H9 (cell line): Measurements from ENCODE around the gene CHCHD6. TPM values are rescaled to one million over a fixed set of nuclear protein-coding genes. Genes with fewer than 3 reads are reported as not detected.
A peak's percentile ranks its signal among the peaks of the same experiment; 100 is the strongest.

Experiments
- DNase-seq: peaks from one replicate; pipeline ENCODE4 v3.0.0-alpha.2; 2017
- H2AFZ ChIP-seq: one replicate; pipeline ENCODE4 v1.6.1; 2013; ENCODE audit warnings: mild to moderate bottlenecking, low read length, control low read depth, moderate library complexity
- H2AK5ac ChIP-seq: 2 replicates; pipeline ENCODE4 v1.6.1; 2013; ENCODE audit warnings: low read length, control low read depth, mixed read lengths; ENCODE audit not compliant: insufficient read length
- H2BK120ac ChIP-seq: one replicate; pipeline ENCODE4 v1.6.1; 2013; ENCODE audit warnings: low read depth, mild to moderate bottlenecking, low read length, control low read depth, inconsistent platforms; ENCODE audit not compliant: poor library complexity, severe bottlenecking
- H2BK12ac ChIP-seq: 2 replicates; pipeline ENCODE4 v1.6.1; 2013; ENCODE audit warnings: low read length, control low read depth, mixed read lengths, low read depth; ENCODE audit not compliant: insufficient read length
- H2BK15ac ChIP-seq: 2 replicates; pipeline ENCODE4 v1.6.1; 2013; ENCODE audit warnings: low read depth, low read length, control low read depth
- H2BK20ac ChIP-seq: one replicate; pipeline ENCODE4 v1.6.1; 2013; ENCODE audit warnings: low read depth, mild to moderate bottlenecking, low read length, control low read depth, inconsistent platforms; ENCODE audit not compliant: poor library complexity, severe bottlenecking
- H2BK5ac ChIP-seq: 2 replicates; pipeline ENCODE4 v1.6.1; 2013; ENCODE audit warnings: low read length, control low read depth, mixed read lengths; ENCODE audit not compliant: insufficient read length
- H3K14ac ChIP-seq: 2 replicates; pipeline ENCODE4 v1.6.1; 2013; ENCODE audit warnings: low read length, control low read depth; ENCODE audit not compliant: insufficient read depth
- H3K18ac ChIP-seq: 2 replicates; pipeline ENCODE4 v1.6.1; 2013; ENCODE audit warnings: low read depth, mild to moderate bottlenecking, mixed read lengths, low read length, control low read depth; ENCODE audit not compliant: insufficient read length
- H3K23ac ChIP-seq: 2 replicates; pipeline ENCODE4 v1.6.1; 2013; ENCODE audit warnings: low read length, control low read depth, mixed read lengths, low read depth; ENCODE audit not compliant: insufficient read length
- H3K23me2 ChIP-seq: 2 replicates; pipeline ENCODE4 v1.6.1; 2013; ENCODE audit warnings: low read depth, mild to moderate bottlenecking, mixed read lengths, low read length, control low read depth; ENCODE audit not compliant: insufficient read length, poor library complexity, severe bottlenecking
- H3K27ac ChIP-seq: 2 replicates; pipeline ENCODE4 v1.5.1; 2013; ENCODE audit warnings: low read length, control low read depth, mixed read lengths, low read depth; ENCODE audit not compliant: insufficient read length
- H3K27me3 ChIP-seq: 2 replicates; pipeline ENCODE4 v1.6.1; 2013; ENCODE audit warnings: low read length, control low read depth, inconsistent platforms; ENCODE audit not compliant: insufficient read depth
- H3K4ac ChIP-seq: 2 replicates; pipeline ENCODE4 v1.6.1; 2013; ENCODE audit warnings: low read depth, mild to moderate bottlenecking, control low read depth, inconsistent platforms, low read length, moderate library complexity
- H3K4me1 ChIP-seq: 2 replicates; pipeline ENCODE4 v1.6.1; 2013; ENCODE audit warnings: low read length, control low read depth, inconsistent platforms; ENCODE audit not compliant: insufficient read depth
- H3K4me2 ChIP-seq: 2 replicates; pipeline ENCODE4 v1.6.1; 2013; ENCODE audit warnings: low read length, control low read depth, mixed read lengths; ENCODE audit not compliant: insufficient read length, insufficient read depth
- H3K56ac ChIP-seq: 2 replicates; pipeline ENCODE4 v1.6.1; 2013; ENCODE audit warnings: low read depth, mild to moderate bottlenecking, mixed read lengths, low read length, control low read depth; ENCODE audit not compliant: insufficient read length
- H3K79me1 ChIP-seq: 2 replicates; pipeline ENCODE4 v1.6.1; 2013; ENCODE audit warnings: low read depth, mild to moderate bottlenecking, moderate library complexity, low read length, control low read depth, inconsistent platforms; ENCODE audit not compliant: insufficient read depth, poor library complexity, severe bottlenecking
- H3K79me2 ChIP-seq: 2 replicates; pipeline ENCODE4 v1.6.1; 2013; ENCODE audit warnings: low read length, control low read depth, inconsistent platforms; ENCODE audit not compliant: insufficient read depth
- H3K9ac ChIP-seq: 2 replicates; pipeline ENCODE4 v1.6.1; 2013; ENCODE audit warnings: low read length, control low read depth, mixed read lengths; ENCODE audit not compliant: insufficient read length; ENCODE audit errors: extremely low read depth
- H3K9me3 ChIP-seq: one replicate; pipeline ENCODE4 v1.6.1; 2013; ENCODE audit warnings: low read depth, low read length, inconsistent platforms; ENCODE audit not compliant: control insufficient read depth
- H3T11ph ChIP-seq: one replicate; pipeline ENCODE4 v1.6.1; 2013; ENCODE audit warnings: mild to moderate bottlenecking, low read length, control low read depth, inconsistent platforms
- H4K20me1 ChIP-seq: one replicate; pipeline ENCODE4 v1.6.1; 2013; ENCODE audit not compliant: control insufficient read depth, insufficient read length, insufficient read depth
- H4K5ac ChIP-seq: 2 replicates; pipeline ENCODE4 v1.6.1; 2013; ENCODE audit warnings: low read depth, mild to moderate bottlenecking, mixed read lengths, low read length, control low read depth; ENCODE audit not compliant: insufficient read length
- H4K8ac ChIP-seq: replicated peaks from 2 replicates; pipeline ENCODE4 v1.6.1; 2013; ENCODE audit warnings: low read length, control low read depth, mixed read lengths, low read depth; ENCODE audit not compliant: insufficient read length
- H4K91ac ChIP-seq: 2 replicates; pipeline ENCODE4 v1.6.1; 2013; ENCODE audit warnings: low read depth, mild to moderate bottlenecking, moderate library complexity, mixed read lengths, low read length, control low read depth; ENCODE audit not compliant: insufficient read length
- H3K27ac Mint-ChIP-seq, 3 experiments: 2 replicates in 2 of 3; 3 replicates in 1 of 3; pipeline ENCODE4 v1.8.0; 2020 to 2021; ENCODE audit warnings: mixed read lengths in 3 of 3, mild to moderate bottlenecking in 1 of 3, moderate library complexity in 1 of 3
- H3K27me3 Mint-ChIP-seq: 2 replicates; pipeline ENCODE4 v1.8.0; 2021; ENCODE audit warnings: low read depth, mild to moderate bottlenecking, moderate library complexity, mixed read lengths
- H3K36me3 Mint-ChIP-seq, 3 experiments: 2 replicates in 2 of 3; 3 replicates in 1 of 3; pipeline ENCODE4 v1.8.0; 2020 to 2021; ENCODE audit warnings: low read depth in 3 of 3, mixed read lengths in 3 of 3; ENCODE audit not compliant: insufficient read depth in 1 of 3
- H3K4me1 Mint-ChIP-seq, 2 experiments: 2 replicates each; pipeline ENCODE4 v1.8.0; 2020; ENCODE audit warnings: mixed read lengths in 2 of 2
- H3K4me3 Mint-ChIP-seq, 2 experiments: 2 replicates in 1 of 2; 3 replicates in 1 of 2; pipeline ENCODE4 v1.8.0; 2020 to 2021; ENCODE audit warnings: mild to moderate bottlenecking in 2 of 2, mixed read lengths in 2 of 2, moderate library complexity in 1 of 2
- H3K9me3 Mint-ChIP-seq, 2 experiments: 2 replicates in 1 of 2; 3 replicates in 1 of 2; pipeline ENCODE4 v1.8.0; 2020; ENCODE audit warnings: mild to moderate bottlenecking in 2 of 2, mixed read lengths in 2 of 2, moderate library complexity in 1 of 2
- CTCF ChIP-seq: fragments of 200-600 bp; sonication (generic); conservative IDR thresholded peaks from 3 replicates; pipeline ENCODE4 v1.8.0; 2021; ENCODE audit warnings: antibody characterized with exemption, mild to moderate bottlenecking
- WGBS: extraction: QIAGEN DNeasy Blood & Tissue Kit; methylation state at CpG from one replicate; pipeline ENCODE4 v1.1.7; 2013; ENCODE audit warnings: missing lambda C conversion rate, low lambda C conversion rate, mixed read lengths; ENCODE audit not compliant: insufficient read length; ENCODE audit errors: extremely low coverage; 5-methylcytosine and 5-hydroxymethylcytosine counted together
- total RNA-seq: library from RNA; stranded (reverse); gene quantifications from 2 replicates; pipeline ENCODE4 v1.2.1, GENCODE V29; 2021

The CHCHD6 gene
- total RNA-seq, 1 experiment from 2014 or later = 34.2 TPM

- Histone ChIP-seq H4K20me1 (no peaks in the 10 kb centered on the region), H2BK15ac (no peak overlapping the region), H3K27ac (no peak overlapping the region), H3K23me2 (peaks cover 7% of the 10 kb centered on the region), H3K56ac (no peak overlapping the region), H2BK12ac (no peak overlapping the region), H2AK5ac (no peak overlapping the region), H4K5ac (no peak overlapping the region), H3K14ac (no peak overlapping the region), H2AFZ (no peak overlapping the region), H3K9ac (no peak overlapping the region), H3T11ph (no peak overlapping the region), H3K4ac (no peak overlapping the region), H2BK20ac (no peak overlapping the region), H3K9me3 (no peaks in the 10 kb centered on the region), H2BK120ac (no peak overlapping the region), H3K4me2 (no peak overlapping the region), H3K79me1 (no peaks in the 10 kb centered on the region), H3K79me2 (no peaks in the 10 kb centered on the region), H4K8ac (no peak overlapping the region), H3K23ac (no peak overlapping the region), H2BK5ac (no peak overlapping the region), H3K18ac (peak overlapping the region; percentile 11), H4K91ac (no peak overlapping the region), H3K27me3 (no peaks in the 10 kb centered on the region), H3K4me1 (no peaks in the 10 kb centered on the region)
- H3K9me3 Mint-ChIP-seq = peaks cover 7 to 23% of the 10 kb centered on the region in 2 experiments; a peak in 3 of 5 replicates
- peaks cover 9 to 26% (median 16%) of the 10 kb centered on the region in 3 experiments for H3K36me3 Mint-ChIP-seq
- no peak overlapping the region for H3K27ac Mint-ChIP-seq
- no peak for TF ChIP-seq CTCF
- no peaks in the 10 kb centered on the region for H3K27me3 Mint-ChIP-seq
- WGBS = no CpG with 5 or more reads among the region's 3 CpGs
- no peak for DNase-seq
- peaks cover 0 to 5% of the 10 kb centered on the region in 2 experiments; a peak in 2 of 4 replicates for H3K4me1 Mint-ChIP-seq
- H3K4me3 Mint-ChIP-seq = no peak overlapping the region
Measured at GRCh38 chr3:126866175-126866759, 162.2 kb downstream of the CHCHD6 start.
